OCI-LY1 (cell line): Measurements from ENCODE around the gene ELFN1.

ENCODE experiments used
- EZH2 ChIP-seq: fragments of 200-600 bp; sonication (generic), shearing (Covaris generic); IDR thresholded peaks from 2 replicates; pipeline ENCODE4 v1.8.0; 2017; ENCODE audit warnings: borderline replicate concordance, mixed run types, mild to moderate bottlenecking, antibody characterized with exemption, low read length, moderate library complexity, mixed read lengths
- TF ChIP-seq, protein P1 (sequence below): fragments of 200-600 bp; sonication (generic), shearing (Covaris generic); IDR thresholded peaks from 2 replicates; pipeline ENCODE4 v1.5.1; 2017; ENCODE audit warnings: mild to moderate bottlenecking, antibody characterized with exemption, low read length, moderate library complexity, mixed read lengths

DNA sequence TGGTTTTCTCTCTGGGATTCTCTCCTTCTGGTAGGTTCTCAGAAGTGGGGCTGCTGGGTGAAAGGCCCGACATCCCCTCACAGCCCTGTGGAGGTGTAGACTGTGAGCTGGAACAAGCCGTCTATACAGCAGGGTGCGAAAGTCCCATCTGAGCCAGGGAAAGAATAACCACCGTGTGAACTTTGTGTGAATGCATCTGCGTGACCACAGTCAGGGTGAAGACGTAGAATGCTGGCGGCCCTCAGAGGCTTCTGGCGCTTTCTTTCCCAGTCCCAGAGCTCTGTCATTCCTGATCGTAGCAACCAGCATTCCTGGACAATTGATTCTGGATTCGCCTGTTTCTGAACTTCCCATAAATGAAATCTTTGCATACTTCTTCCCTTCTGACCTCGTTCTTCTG, 30.0 kb downstream of the ELFN1 start:
- TF ChIP-seq, protein P1, sequence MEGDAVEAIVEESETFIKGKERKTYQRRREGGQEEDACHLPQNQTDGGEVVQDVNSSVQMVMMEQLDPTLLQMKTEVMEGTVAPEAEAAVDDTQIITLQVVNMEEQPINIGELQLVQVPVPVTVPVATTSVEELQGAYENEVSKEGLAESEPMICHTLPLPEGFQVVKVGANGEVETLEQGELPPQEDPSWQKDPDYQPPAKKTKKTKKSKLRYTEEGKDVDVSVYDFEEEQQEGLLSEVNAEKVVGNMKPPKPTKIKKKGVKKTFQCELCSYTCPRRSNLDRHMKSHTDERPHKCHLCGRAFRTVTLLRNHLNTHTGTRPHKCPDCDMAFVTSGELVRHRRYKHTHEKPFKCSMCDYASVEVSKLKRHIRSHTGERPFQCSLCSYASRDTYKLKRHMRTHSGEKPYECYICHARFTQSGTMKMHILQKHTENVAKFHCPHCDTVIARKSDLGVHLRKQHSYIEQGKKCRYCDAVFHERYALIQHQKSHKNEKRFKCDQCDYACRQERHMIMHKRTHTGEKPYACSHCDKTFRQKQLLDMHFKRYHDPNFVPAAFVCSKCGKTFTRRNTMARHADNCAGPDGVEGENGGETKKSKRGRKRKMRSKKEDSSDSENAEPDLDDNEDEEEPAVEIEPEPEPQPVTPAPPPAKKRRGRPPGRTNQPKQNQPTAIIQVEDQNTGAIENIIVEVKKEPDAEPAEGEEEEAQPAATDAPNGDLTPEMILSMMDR, result no peak
- TF ChIP-seq EZH2, result no peak
